Natural killer cell (primary cell): Measurements from ENCODE around the gene CNPY2. TPM values are rescaled to one million over a fixed set of nuclear protein-coding genes. Genes with fewer than 3 reads are reported as not detected.
A peak's percentile ranks its signal among the peaks of the same experiment; 100 is the strongest.
"Not testable (repeated sequence)": the region's sequence is repeated elsewhere in the genome, so short reads cannot be mapped to it uniquely, and the experiment has no call there.

Source experiments
- ATAC-seq, 3 donors: fragments of 150-1000 bp in 2 of 3; fragments of 200-7000 bp in 1 of 3; cut with Tn5 transposase; 1 replicate in 1 of 3; 2 replicates in 2 of 3; pipeline ENCODE4 v1.10.0; 2021; ENCODE audit warnings: mild to moderate bottlenecking in 2 of 3, moderate library complexity in 2 of 3
- DNase-seq, 2 donors: peaks; one replicate each; pipeline versions ENCODE4 v3.0.0 to v3.0.0-alpha.2; 2013 to 2021; ENCODE audit warnings: mixed read lengths in 1 of 2
- H3K27ac ChIP-seq: one replicate; pipeline ENCODE4 v1.5.1; 2013; ENCODE audit warnings: mild to moderate bottlenecking, low read length
- H3K27me3 ChIP-seq: one replicate; pipeline ENCODE4 v1.6.1; 2013; ENCODE audit warnings: low read length; ENCODE audit not compliant: control insufficient read depth, insufficient read depth
- H3K36me3 ChIP-seq: one replicate; pipeline ENCODE4 v1.6.1; 2013; ENCODE audit warnings: low read length; ENCODE audit not compliant: control insufficient read depth, insufficient read depth
- H3K4me1 ChIP-seq: one replicate; pipeline ENCODE4 v1.6.1; 2013; ENCODE audit warnings: low read length; ENCODE audit not compliant: control insufficient read depth, insufficient read depth
- H3K4me3 ChIP-seq: one replicate; pipeline ENCODE4 v1.5.1; 2013; ENCODE audit warnings: low read length
- H3K9me3 ChIP-seq: one replicate; pipeline ENCODE4 v1.6.1; 2013; ENCODE audit warnings: low read length; ENCODE audit not compliant: control insufficient read depth, insufficient read depth
- H3K27ac Mint-ChIP-seq, 2 donors: one replicate each; pipeline ENCODE4 v1.8.0; 2022; ENCODE audit warnings: mild to moderate bottlenecking in 2 of 2, mixed read lengths in 2 of 2, moderate library complexity in 1 of 2
- H3K27me3 Mint-ChIP-seq, 2 donors: one replicate each; pipeline ENCODE4 v1.8.0; 2022; ENCODE audit warnings: low read depth in 2 of 2, mixed read lengths in 2 of 2
- H3K36me3 Mint-ChIP-seq: one replicate; pipeline ENCODE4 v1.8.0; 2022; ENCODE audit warnings: mixed read lengths
- H3K4me1 Mint-ChIP-seq, 2 donors: one replicate each; pipeline ENCODE4 v1.8.0; 2022; ENCODE audit warnings: mixed read lengths in 2 of 2
- H3K4me3 Mint-ChIP-seq: one replicate; pipeline ENCODE4 v1.8.0; 2022; ENCODE audit warnings: mild to moderate bottlenecking, moderate library complexity, mixed read lengths
- H3K9me3 Mint-ChIP-seq, 2 donors: one replicate each; pipeline ENCODE4 v1.8.0; 2022; ENCODE audit warnings: mixed read lengths in 2 of 2
- WGBS: methylation state at CpG from one replicate; pipeline ENCODE4 v1.1.7; 2013; ENCODE audit warnings: missing lambda C conversion rate; ENCODE audit not compliant: insufficient coverage; 5-methylcytosine and 5-hydroxymethylcytosine counted together
- intact Hi-C: fragments of 100-400 bp; cut with micrococcal nuclease; formaldehyde crosslinking; loops from one replicate; pipeline ENCODE4 v1.14.2; 2022
- total RNA-seq, 4 donors: library from RNA; stranded (reverse); fragments of 120-200 nt in 1 of 4; gene quantifications; one replicate each; pipeline versions ENCODE4 v1.2.3 to v1.2.4, GENCODE V29; 2013 to 2022
- TF ChIP-seq, protein P1 (sequence below): fragments of 200-600 bp; IDR thresholded peaks from one replicate; pipeline ENCODE4 v1.8.0; 2022; ENCODE audit warnings: antibody characterized with exemption

The CNPY2 gene
- total RNA-seq, 3 donors from 2014 or later (not counting 1 experiment from before 2014, with no cell fraction given): 50.4 to 64.3 (median 60.8) TPM

DNA sequence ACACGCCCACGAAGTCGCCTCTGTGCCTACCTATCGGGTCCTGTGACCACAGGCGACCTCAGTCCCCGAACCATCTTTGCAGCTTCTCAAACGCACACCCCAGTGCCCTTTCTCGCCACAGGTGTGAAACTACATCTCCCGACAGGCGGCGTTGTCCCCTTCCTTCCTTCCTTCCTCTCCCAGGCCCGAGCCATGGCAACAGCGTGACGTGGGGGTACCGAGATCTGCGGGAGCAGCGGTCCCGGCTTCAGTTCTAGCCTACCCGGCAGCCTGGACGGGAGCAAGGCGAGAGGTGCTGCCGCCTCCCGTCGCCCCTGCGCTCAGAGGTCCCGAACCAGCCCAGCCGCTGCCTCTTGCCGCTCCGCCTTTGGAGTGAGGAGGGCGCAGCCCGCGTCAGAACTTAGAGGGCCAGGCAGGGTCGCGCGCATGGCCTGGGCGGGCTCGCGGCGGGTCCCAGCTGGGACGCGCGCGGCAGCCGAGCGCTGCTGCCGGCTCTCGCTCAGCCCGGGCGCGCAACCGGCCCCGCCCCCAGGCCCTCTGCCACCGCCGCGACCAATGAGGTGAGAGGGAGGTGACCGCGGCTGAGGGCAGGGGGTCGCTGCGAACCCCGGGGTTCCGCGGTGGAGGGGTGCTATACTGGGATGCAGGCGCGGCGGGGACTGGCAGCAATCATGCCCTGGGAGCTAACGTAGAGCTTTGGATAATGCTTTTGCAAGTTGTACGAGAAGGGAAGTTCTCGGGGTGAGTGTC lies 48.9 kb downstream of the CNPY2 start, which contains the start of gene COQ10A:
TSS of gene COQ10A (plus strand) at position 250 of the 750 bp plus-strand sequence. CDS start at position 427, 177 bp downstream.
- TF ChIP-seq, protein P1, sequence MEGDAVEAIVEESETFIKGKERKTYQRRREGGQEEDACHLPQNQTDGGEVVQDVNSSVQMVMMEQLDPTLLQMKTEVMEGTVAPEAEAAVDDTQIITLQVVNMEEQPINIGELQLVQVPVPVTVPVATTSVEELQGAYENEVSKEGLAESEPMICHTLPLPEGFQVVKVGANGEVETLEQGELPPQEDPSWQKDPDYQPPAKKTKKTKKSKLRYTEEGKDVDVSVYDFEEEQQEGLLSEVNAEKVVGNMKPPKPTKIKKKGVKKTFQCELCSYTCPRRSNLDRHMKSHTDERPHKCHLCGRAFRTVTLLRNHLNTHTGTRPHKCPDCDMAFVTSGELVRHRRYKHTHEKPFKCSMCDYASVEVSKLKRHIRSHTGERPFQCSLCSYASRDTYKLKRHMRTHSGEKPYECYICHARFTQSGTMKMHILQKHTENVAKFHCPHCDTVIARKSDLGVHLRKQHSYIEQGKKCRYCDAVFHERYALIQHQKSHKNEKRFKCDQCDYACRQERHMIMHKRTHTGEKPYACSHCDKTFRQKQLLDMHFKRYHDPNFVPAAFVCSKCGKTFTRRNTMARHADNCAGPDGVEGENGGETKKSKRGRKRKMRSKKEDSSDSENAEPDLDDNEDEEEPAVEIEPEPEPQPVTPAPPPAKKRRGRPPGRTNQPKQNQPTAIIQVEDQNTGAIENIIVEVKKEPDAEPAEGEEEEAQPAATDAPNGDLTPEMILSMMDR: peak; percentile 46
- H3K4me1 Mint-ChIP-seq: peaks cover 9 to 20% of the 10 kb centered on the region in 2 donors

DNA sequence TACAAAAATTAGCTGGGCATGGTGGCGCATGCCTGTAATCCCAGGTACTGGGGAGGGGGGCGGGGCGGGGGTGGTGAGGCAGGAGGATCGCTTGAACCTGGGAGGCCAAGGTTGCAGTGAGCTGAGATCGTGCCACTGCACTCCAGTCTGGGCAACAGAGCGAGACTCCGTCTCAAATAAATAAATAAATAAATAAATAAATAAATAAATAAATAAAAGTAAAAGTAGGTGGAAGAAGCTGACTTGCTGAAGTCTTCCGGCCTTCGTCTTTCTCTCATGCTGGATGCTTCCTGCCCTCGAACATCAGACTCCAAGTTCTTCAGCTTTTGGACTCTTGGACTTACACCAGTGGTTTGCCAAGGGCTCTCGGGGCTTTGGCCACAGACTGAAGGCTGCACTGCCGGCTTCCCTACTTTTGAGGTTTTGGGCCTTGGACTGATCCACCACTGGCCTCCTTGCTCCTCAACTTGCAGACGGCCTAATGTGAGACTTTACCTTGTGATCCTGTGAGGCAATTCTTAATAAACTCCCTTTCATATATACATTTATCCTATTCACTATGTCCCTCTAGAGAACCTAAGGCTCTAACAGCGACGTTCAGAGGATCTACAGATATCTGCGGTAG lies 49.6 kb downstream of the CNPY2 start:
- peak overlapping the region; percentile 94 to 95 for H3K27ac Mint-ChIP-seq
- H3K36me3 ChIP-seq, H3K27me3 Mint-ChIP-seq, H3K27me3 ChIP-seq, H3K9me3 ChIP-seq, H3K9me3 Mint-ChIP-seq, H3K36me3 Mint-ChIP-seq, ATAC-seq: not testable (repeated sequence)
- 55% methylated on average over 13 of the region's 16 CpGs for WGBS
- H3K4me3 Mint-ChIP-seq: peak overlapping the region; percentile 95
- Histone ChIP-seq H3K4me1 (peaks cover 16% of the 10 kb centered on the region), H3K27ac (peak overlapping the region; percentile 99), H3K4me3 (peak overlapping the region; percentile 88)
- peak in 1 of 2 donors; percentile 15 for DNase-seq
- intact Hi-C loops: loop anchor here (2.0 kb wide), 2 partner anchors 35 to 69 kb away; partner anchors contain the start of gene CS
- H3K4me1 Mint-ChIP-seq: peaks cover 9 to 20% of the 10 kb centered on the region in 2 donors

More for the DNA sequence above, 48.9 kb downstream of the CNPY2 start, which contains the start of gene COQ10A:
- Histone ChIP-seq H3K36me3 (peaks cover 5% of the 10 kb centered on the region), H3K4me3 (peak within 1 kb of the TSS; percentile 88), H3K9me3 (no peaks in the 10 kb centered on the region), H3K27me3 (no peaks in the 10 kb centered on the region), H3K4me1 (peaks cover 16% of the 10 kb centered on the region), H3K27ac (peak within 1 kb of the TSS; percentile 99)
- WGBS: under 1% methylated on average over 68 of the region's 68 CpGs
- DNase-seq (peak; percentile 86 to 95), ATAC-seq (peak; percentile 91 to 98 (median 91))
- Mint-ChIP-seq H3K9me3 (no peaks in the 10 kb centered on the region), H3K36me3 (no peaks in the 10 kb centered on the region), H3K27ac (peak within 1 kb of the TSS; percentile 94 to 95), H3K27me3 (no peaks in the 10 kb centered on the region), H3K4me3 (peak within 1 kb of the TSS; percentile 95)
- intact Hi-C loops: loop anchor here (2.0 kb wide), 2 partner anchors 34 to 68 kb away; partner anchors contain the start of gene CS

DNA sequence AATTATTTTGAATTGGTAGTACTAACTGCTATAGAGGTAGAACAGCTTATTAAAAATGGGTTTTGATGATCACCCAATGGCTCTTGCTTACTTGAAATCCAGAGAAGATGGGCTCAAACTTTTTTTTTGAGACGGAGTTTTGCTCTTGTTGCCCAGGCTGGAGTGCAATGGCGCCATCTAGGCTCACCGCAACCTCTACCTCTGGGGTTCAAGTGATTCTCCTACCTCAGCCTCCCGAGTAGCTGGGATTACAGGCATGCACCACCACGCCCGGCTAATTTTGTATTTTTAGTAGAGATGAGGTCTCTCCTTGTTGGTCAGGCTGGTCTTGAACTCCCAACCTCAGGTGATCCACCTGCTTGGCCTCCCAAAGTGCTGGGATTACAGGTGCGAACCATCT lies 52.8 kb downstream of the CNPY2 start:
- H3K27me3 Mint-ChIP-seq, H3K36me3 Mint-ChIP-seq, H3K36me3 ChIP-seq, intact Hi-C loops, ATAC-seq, H3K4me3 Mint-ChIP-seq, H3K9me3 Mint-ChIP-seq, DNase-seq, H3K9me3 ChIP-seq, H3K27ac ChIP-seq, H3K27me3 ChIP-seq, H3K4me3 ChIP-seq, H3K27ac Mint-ChIP-seq: not testable (repeated sequence)
- peaks cover 23% of the 10 kb centered on the region for H3K4me1 ChIP-seq
- WGBS: 91% methylated on average over 7 of the region's 7 CpGs
- peaks cover 17 to 26% of the 10 kb centered on the region in 2 donors for H3K4me1 Mint-ChIP-seq

DNA sequence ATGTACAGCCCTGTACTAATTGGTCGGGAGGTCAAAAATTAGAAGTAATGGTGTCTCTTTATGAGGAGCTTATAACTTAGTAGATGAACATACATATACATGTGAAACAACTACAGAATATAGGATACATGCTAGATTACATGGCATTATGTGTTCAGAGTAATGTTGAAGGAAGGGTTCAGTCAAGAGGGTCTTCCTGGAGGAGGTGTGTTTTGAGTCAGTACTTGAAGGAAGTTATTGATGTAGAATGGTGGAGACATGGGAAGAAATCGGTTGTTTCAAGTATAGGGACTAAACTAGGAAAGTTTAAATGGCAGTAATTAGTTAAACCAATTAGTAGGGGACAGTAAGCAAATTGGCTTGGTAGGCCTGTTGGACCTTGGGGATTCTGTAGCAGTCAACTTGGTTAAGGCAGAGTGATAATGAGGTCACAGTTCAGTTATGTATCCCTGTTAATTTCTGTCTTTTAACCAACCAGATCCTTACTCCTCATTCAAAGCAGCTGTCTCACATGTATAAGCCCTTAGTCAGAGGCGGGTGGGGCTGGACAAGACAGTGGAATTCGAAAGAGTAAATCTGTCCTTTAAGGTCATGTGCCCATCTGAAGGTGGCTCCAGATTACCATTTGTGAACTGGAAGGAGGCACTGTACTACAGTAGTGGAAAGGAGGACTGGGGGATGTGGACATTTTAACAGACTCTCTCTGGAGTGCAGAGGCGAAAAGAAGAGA lies 54.1 kb downstream of the CNPY2 start:
- TF ChIP-seq, protein P1: no peak
- Histone ChIP-seq H3K9me3 (no peaks in the 10 kb centered on the region), H3K27me3 (no peaks in the 10 kb centered on the region), H3K4me3 (no peak overlapping the region), H3K4me1 (peaks cover 27% of the 10 kb centered on the region), H3K36me3 (peaks cover 2% of the 10 kb centered on the region), H3K27ac (no peak overlapping the region)
- Mint-ChIP-seq H3K4me3 (no peak overlapping the region), H3K9me3 (no peaks in the 10 kb centered on the region), H3K4me1 (peaks cover 13 to 21% of the 10 kb centered on the region in 2 donors), H3K36me3 (no peaks in the 10 kb centered on the region), H3K27ac (no peak overlapping the region), H3K27me3 (no peaks in the 10 kb centered on the region)
- ATAC-seq (no peak), DNase-seq (no peak)
- intact Hi-C loops: no loop called here
- WGBS: 94% methylated on average over 4 of the region's 5 CpGs
